NCI-H2196 treated with DMSO at 0.1 percent for 48 hours (cell line): ENCODE data around the gene GYG2.
"Not testable (repeated sequence)": the region's sequence is repeated elsewhere in the genome, so short reads cannot be mapped to it uniquely, and the experiment has no call there.

Experiments
- DNase-seq: peaks from one replicate; lab custom pipeline; 2025; ENCODE audit not compliant: unreplicated experiment; lab: John Stamatoyannopoulos, UW

GYG2 gene

DNA sequence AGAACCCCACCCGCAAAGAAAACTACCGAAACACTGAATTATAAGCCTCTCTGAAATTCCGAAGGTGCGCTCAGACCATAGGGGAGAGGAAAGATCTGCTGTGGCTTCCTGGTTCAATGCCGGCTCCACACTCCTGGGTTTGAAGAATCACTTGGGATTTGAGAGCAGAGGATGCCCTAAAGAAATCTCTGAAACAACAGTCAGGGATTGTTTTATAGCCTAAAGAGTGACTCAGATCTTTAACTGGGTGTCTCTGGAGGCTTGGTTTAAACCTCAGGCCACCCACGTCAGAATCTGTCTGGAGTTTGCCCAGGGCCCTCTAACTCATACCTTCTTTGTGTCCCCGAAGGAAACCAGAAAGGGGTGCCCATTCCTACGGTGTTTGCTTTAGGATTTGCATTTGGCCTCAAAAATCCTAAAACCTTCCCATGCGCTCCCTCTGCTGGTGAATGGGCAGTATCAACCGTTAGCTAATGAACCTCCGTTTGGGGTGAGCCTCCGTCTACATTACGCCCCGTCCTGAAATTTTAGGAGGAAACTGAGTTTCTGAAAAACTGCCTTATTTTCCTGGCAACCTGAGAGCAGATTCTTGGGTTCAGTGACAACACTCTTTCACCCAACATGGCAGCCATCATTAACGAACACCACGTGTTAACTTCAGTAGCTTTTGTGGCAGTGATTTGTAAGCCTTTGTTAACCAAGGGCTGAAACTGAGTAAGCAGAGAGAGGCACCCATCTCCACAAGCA lies 16.4 kb upstream of the GYG2 start:
- not testable (repeated sequence) for DNase-seq

DNA sequence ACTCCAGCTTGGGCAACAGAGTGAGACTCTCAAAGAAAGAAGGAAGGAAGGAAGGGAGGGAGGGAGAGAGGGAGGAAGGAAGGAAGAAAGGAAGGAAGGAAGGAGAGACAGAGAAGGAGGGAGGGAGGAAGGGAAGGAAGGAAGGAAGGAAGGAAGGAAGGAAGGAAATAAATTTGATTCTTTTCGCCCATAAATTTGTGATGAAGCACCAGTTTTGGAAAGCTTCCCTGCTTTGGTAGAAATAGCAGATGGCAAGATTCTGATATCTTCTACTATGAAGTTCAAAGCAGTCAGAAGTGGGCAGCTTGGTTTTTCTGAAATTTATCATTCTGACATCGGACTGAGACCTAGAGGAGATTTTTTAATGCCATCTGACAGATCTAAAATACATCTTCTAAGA lies 11.7 kb upstream of the GYG2 start:
- no peak for DNase-seq

DNA sequence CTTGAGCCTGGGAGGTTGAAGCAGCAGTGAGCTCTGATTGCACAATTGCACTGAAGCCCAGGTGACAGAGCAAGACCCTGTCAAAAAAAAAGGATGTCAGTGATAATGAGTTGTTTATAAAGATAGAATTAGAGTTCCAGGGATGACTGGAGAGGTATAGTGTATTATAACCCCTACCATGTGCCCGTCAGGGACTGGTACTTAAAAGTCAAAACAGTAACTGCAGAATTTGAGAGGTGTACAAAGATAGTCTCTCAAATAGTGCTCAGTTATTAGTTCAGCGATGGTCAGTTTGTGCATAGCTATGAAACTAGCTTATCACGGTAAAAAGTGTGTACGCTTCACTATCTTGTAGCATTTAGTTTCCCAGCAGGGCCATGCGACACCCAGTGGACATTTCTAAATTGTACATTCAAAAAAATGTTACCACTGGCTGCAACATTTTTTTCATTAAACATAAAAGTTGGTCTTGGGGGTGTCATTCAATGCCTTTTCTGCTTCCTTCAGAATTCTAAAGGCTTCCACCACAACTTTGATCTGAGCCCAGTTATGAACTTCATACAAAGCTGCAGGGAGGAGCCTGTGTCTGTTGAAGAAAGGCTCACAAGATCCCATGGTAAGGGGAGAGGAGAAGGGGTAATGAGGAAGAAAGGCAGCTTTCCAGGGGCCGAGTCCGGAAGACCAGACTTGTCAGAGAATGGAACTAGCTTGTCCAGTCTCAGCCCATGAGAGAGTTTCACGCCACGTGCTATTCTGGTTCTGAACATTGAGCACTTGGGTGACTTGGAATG lies 9.2 kb upstream of the GYG2 start:
- DNase-seq: no peak

DNA sequence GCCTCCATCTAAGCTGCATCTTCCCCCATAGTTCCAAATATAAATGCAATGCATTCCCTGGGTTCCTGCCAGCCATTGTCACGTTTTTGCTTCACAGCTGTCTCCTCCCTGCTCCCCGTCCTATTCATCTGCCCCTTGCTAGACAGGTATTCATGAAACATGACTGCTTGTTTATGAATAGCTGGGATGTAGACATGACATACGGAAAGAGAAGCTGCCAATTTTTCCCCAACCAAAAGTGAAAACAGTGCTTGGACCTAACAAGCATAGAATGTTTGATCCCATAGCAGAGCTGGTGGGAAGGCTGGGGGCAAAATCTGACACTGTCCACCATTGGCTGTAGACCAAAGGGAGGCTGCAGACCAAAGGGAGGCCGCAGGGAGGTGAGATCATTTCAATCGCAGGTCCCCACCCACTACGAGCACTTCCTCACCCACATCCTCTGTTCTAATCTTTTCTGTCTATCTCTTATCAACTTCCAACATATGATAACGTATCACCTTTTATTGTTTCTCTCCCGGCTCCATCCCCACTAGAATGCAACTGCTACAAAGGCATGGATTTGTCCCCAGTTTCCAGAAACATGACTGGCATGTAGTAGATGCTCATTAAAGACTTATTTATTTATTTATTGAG lies 8.5 kb upstream of the GYG2 start:
- DNase-seq: no peak

DNA sequence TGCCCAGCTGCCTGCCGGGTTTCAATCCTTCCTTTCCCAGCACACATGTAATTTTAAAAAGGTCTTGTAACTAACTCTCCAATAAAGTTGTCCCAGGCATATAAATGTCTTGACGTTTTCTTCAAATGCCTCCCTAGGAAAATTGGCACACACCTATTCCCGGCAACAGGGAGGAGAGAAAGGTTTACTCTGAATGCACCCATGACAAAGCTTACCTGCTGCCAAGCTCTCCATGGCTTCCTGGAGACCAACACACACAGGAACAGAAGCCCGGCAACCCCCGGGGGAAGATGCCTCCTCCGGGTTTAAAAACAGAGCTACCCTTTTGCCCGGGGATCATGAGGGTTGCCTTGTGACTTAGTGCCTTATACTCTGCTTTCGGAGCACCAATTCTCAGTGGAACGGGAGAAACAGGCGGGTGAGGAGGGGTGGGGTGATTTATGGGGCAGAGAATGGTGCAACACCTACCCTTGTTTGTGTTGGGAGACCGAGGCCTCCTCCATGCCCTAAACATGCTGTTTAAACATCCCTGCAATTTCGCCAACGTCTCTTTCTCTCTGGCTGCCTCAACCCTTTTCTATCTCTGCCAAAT lies 4.8 kb upstream of the GYG2 start:
- DNase-seq: no peak

DNA sequence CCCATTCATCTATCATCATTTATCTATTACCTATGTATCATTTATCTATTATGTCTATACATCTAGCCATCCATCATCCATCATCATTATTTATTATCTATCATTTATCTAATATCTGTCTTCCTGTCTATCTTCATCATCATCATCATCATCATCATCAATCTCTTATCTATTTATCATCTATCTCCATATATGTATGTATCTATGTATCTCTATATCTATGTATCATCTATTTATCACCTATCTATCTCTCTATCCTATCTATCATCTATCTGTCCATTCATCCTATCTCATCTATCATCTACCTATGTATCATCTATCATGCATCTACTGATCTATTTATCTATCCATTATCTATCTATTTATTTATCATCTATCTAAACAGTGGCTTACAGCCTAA lies 3.8 kb upstream of the GYG2 start:
- DNase-seq: no peak

DNA sequence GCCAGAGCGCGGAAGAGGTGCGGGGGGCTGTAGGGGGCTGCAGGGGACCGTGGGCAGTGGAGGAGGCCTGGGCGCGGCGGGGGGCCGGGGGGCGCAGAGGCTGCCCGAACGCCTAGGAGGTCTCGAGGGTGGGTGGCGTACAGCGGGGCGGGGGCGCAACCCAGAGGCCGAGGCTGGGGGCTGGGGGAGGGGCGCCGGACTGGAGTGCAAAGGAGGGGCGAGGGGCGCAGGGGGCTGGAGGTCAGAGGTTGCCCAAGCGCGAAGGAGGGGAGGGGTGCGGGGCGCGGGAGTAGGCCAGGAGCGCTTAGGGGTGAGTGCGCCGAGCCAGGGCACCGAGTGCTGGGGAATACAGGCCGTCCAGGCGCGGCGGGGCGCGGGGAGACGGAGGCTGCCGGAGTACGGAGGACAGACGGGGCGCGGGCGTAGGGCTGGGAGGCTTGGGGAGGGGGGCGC lies 255 bp downstream of the GYG2 start:
- no peak for DNase-seq

DNA sequence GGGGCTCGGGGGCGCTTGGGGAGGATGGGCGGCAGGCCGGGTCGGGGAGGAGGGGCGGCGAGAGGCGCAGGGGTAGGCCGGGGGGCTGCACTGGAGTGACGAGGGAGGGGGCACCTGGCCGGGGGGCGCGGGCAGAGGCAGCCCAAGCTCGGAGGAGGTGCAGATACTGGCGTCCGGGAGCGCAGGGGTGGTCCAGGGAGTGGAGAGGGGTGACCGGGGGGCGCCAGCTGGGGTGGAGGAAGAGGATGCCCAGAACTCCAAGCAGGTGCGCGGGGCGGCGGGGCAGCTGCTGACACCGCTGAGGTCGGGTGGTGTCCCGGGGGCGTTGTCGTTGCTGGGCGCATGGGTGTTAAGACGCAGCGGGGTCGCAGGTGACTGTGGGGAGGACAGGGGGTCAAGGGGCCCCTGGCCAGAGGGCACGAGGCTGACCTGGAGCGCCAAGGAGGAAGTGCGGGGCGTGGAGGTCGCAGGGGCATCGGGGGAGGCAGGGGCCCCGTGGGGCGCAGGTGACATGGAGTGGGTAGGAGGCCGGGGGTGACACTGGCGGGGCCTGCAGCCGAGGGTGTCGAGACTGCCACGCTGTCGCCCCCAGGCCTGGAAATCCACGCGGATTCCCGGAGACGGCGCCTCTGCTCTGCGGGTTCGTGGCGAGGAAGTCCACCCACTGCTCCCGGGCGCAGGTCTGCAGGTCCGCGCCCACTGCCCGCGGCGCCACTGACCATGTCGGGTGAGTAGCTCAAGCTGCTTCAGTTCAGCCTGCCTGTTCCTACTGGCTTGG lies 928 bp downstream of the GYG2 start:
- DNase-seq: no peak

DNA sequence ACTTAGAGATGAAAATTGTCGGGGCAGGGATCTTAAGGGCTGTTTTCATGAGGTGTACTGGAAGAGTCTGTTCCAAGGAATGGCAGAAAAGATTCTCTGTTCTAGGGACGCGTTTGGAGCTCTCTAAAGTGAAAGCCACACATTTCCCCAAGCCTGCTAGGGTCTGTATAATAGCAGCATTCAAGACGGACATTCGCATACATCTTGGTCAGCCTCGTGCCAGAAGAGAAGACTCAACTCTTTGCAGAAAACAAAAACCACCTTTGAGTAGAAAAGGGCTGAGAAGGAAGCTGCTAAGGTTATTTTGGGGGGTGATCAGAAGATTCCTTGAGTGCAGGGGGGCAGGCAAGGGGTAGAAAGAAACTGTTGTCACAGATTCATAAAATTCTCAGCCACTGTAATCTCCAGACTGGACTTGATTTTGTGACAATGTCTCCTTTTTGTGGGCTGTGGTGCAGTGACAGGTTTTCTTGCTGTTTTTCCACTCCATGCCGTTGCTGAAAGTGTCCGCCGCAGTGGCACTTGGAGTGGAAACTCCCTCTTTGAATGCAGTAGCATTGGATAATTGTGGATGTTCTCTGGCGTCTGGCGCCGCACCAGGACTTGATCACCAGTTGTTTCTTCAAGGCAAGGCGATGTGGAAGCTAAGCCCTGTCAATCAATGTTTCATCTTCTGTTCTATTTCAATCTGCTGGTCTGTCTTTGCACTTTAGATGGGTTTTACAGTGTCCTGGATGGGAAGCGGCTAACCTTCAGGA lies 2.9 kb downstream of the GYG2 start:
- DNase-seq: no peak

DNA sequence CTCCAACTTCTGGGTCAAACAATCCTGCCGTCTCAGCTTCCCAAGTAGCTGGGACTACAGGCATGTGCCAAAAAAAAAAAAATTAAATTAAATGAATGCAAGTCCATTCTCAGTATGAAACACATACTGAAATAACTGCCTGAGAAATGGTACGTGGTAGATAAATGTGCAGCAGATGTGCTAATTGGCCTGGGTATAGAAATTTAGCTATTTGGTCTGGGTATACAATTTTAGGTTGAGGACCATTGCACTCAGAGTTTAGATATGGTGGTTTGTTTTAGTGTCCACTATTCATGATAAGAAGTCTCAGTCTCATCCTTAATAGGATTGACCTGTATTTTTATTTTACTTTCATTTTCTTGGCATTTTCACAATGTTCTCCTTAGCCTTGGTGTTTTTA lies 9.2 kb downstream of the GYG2 start:
- no peak for DNase-seq

DNA sequence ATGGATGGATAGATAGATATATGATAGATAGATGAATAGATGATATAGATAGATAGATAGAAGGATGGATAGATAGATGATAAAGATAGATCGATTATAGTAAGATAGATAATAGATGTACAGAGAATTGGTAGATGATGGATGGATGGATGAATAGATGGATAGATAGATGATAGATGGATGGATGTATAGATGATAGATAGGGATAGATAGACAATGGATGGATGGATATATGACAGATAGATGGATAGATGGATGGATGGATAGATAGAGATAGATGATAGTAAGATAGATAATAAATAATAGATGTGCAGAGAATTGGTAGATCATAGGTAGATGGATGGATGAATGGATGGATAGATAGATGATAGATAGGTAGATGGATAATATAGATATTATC lies 12.2 kb downstream of the GYG2 start:
- no peak for DNase-seq

DNA sequence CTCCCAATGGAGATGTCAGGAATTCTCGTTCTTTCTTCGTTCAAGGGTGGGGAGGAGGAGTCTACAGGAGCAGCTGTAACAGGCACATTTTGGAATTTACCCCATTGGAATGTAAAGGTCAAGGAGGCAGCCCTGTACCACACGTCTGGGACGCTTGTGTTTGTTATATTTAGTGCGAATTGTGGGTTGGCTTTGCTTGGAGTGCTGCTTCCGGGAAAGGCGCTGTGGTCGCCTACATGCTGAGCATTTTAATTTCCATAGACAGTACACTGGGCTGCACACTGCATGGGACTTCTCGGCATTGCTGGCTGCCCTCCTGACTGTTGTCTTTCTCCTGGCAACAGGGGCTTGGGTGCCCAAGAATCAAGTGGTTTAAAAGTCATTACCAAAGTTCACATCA lies 12.8 kb downstream of the GYG2 start:
- no peak for DNase-seq

DNA sequence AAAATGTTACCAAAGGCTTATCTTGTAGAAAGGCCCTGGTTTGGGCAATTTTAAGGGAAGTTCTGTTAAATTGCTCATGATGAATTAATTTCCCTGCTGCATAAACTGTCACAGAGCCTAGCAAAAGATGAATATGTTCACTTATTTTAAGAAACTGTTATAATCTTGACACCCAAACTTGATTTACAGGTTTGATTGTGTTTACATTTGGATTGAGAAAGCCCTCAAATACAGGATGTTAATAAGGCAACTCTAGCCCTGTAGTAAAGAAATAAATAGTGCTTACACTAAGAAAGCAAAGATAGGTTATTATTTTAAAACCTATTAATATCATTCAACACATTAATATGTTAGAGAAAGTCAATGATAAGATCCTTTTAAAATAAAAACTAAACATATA lies 18.3 kb downstream of the GYG2 start:
- no peak for DNase-seq

DNA sequence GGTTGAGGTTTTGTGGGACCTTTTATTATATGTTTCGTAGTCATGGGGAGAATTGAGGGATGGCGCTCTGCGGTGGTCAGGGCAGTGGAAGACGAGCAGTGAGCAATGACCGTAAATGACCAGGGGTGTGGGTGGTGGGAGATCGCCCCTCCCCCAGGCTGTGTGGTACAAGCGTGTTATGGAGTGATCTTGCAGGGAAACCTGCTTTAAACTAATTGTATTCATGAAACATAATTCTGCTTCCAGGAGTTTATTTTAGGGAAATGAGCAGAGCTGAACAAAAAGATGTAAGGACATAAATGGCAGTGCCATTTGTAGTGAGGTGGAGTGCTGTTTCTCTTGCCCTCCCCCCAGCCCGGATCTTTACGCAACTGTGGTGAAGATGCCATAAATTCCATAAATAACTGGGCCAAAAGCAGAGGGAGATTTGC lies 20.2 kb downstream of the GYG2 start:
- DNase-seq: no peak

DNA sequence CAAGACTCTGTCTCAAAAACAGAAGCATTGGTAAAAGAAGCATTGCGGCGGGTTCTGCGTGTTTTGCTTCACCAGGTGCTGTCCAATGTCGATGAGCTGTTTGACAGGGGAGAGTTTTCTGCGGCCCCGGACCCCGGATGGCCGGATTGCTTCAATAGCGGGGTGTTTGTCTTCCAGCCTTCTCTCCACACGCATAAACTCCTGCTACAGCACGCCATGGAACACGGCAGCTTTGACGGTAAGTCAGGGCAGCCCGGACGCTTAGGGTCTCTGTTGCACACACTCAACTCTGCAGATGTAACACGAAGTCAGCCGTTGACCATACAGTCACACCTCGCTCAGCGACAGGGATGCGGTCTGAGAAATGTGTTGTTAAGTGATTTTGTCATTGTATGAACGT lies 26.2 kb downstream of the GYG2 start:
- DNase-seq: no peak

DNA sequence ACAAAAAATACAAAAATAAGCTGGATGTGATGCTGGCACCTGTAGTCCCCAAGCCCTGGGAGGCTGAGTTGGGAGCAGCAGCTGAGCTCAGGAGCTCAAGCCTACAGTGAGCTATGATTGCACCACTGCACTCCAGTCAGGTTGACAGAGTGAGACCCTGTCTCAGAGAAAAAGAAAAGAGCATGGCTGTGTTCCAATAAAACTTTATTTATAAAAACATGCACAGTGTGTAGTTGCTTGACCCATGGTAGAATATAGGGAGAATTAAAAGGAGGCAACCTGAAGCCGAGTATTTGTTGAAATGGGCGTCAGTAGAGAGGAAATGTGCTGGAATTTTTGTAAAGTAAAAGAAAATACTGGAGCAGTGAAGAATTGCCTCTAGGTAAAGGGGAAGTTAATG lies 27.0 kb downstream of the GYG2 start:
- no peak for DNase-seq

DNA sequence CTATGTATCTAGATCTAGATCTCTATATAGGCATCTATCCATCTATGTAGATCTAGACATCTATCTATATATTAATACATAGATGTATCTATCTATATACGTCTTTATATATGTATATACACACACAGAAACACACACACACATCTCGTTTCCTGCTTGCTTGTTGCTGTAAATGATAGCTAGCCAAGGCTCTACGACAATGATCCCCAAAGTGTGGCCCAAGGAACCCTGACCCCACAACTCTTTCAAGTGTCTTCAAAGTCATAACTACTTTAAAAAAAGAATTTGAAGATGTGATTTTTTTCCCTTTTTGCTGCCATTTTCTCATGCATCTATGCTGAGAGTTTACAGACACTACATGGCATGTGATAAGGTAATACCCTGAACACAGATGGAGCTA lies 28.8 kb downstream of the GYG2 start:
- DNase-seq: no peak

DNA sequence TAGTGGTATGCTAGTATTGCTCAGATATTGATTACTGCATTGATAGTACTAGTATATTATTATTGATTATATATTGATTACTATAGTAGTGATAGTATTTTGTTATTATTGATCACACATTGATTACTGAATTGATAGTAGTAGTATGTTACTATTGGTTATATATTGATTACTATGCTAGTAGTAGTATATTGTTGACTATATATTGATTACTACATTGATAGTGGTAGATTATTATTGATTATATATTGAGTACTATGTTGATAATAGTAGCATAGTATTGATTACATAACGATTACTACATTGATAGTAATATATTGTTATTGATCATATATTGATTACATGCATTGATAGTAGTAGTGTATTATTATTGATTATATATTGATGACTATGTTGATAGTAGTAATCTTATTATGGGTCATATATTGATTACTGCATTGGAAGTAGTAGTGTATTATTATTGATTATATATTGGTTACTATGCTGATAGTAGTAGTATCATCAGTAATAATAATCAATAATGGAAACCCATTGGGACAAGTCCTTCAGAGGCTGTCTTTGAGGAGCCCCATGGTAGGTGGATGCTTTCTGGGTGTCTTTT lies 30.6 kb downstream of the GYG2 start:
- no peak for DNase-seq

DNA sequence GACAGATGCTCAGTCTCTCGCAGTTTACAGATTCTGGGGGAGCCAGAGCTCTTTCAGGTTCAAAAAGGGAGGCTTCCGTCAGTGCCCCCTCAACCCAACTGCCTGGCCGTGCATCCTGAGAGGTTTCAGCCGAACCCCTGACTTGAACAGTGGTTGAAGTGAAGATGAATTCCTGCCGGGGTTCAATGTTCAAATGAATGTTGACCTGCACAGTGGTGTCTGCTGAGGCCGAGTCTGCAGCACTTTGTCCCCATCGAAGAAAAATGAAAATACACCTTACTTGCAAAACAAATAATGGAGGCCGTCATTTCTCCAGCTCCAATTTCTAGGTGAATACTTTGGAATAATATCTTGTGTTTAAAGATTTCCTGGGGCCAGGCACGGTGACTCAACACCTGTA lies 33.7 kb downstream of the GYG2 start:
- no peak for DNase-seq

DNA sequence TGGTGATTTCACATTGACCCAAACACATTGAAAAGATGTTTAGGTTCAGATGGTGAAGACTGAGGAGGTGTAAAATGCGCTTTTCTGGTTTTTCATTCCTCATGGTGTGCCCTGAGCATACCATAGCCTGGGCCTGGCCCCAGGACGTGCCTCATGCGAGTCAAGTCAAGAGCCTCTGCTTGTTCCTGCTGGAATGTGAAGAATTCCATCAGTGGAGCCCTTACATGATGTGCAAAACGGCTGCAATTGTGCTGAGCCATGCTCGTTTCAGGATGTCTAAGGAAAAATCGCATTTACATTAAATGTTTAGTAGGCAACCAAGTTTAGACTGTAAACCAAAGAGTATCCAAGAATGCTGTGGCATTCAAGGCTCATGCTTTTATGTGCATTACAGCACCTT lies 34.9 kb downstream of the GYG2 start:
- DNase-seq: no peak
